Activated CD4-positive, alpha-beta memory T cell treated with anti-CD3 and anti-CD28 coated beads, Interleukin-2, amount 10 ng/mL, durations not matched to agents 7 days and 5 days (primary cell): ENCODE measurements around the gene CPEB3. TPM values are rescaled to one million over a fixed set of nuclear protein-coding genes. Genes with fewer than 3 reads are reported as not detected.

Experiments
- CTCF ChIA-PET: fragments of 350-600 bp; sonication (Branson Sonifier 250); formaldehyde crosslinking; loops from one replicate; lab custom pipeline; 2021; ENCODE audit warnings: antibody characterized with exemption, inconsistent platforms; lab: Charles Lee
- POLR2A ChIA-PET: fragments of 350-600 bp; sonication (Branson Sonifier 250); formaldehyde crosslinking; loops from one replicate; lab custom pipeline; 2021; ENCODE audit warnings: antibody characterized with exemption; lab: Charles Lee
- DNase-seq: peaks from one replicate; pipeline ENCODE4 v3.0.0-alpha.2; 2020
- H3K27ac Mint-ChIP-seq: one replicate; pipeline ENCODE4 v1.8.0; 2021; ENCODE audit warnings: mild to moderate bottlenecking, mixed read lengths
- H3K27me3 Mint-ChIP-seq: one replicate; pipeline ENCODE4 v1.8.0; 2021; ENCODE audit warnings: mixed read lengths
- H3K36me3 Mint-ChIP-seq: one replicate; pipeline ENCODE4 v1.8.0; 2021; ENCODE audit warnings: low read depth, mixed read lengths
- H3K4me1 Mint-ChIP-seq: one replicate; pipeline ENCODE4 v1.8.0; 2021; ENCODE audit warnings: mixed read lengths
- H3K4me3 Mint-ChIP-seq: one replicate; pipeline ENCODE4 v1.8.0; 2021; ENCODE audit warnings: mild to moderate bottlenecking, mixed read lengths
- H3K9me3 Mint-ChIP-seq: one replicate; pipeline ENCODE4 v1.8.0; 2021; ENCODE audit warnings: mixed read lengths
- total RNA-seq, 2 experiments: library from RNA; stranded (reverse); gene quantifications; one replicate each; pipeline ENCODE4 v1.2.3, GENCODE V29; 2021

CPEB3 gene
- total RNA-seq, 2 experiments from 2014 or later, result 2.8 to 3.0 TPM

GRCh38 chr10:92202536-92202935 is 88.3 kb downstream of the CPEB3 start:
- H3K27ac Mint-ChIP-seq, result no peak overlapping the region
- peaks cover 3% of the 10 kb centered on the region for H3K4me1 Mint-ChIP-seq
- no peak for DNase-seq
- CTCF ChIA-PET, result no interaction called here
- no peaks in the 10 kb centered on the region for H3K27me3 Mint-ChIP-seq
- H3K36me3 Mint-ChIP-seq, result peaks cover 2% of the 10 kb centered on the region
- POLR2A ChIA-PET, result no interaction called here
- H3K4me3 Mint-ChIP-seq, result no peak overlapping the region
- no peaks in the 10 kb centered on the region for H3K9me3 Mint-ChIP-seq

GRCh38 chr10:92200564-92200963 is 90.3 kb downstream of the CPEB3 start:
- Mint-ChIP-seq H3K27ac (no peak overlapping the region), H3K4me3 (no peak overlapping the region), H3K4me1 (peaks cover 3% of the 10 kb centered on the region), H3K9me3 (no peaks in the 10 kb centered on the region), H3K27me3 (no peaks in the 10 kb centered on the region), H3K36me3 (no peaks in the 10 kb centered on the region)
- no peak for DNase-seq
- POLR2A ChIA-PET, result no interaction called here
- CTCF ChIA-PET, result no interaction called here

- H3K9me3 Mint-ChIP-seq, result no peaks in the 10 kb centered on the region
- H3K4me3 Mint-ChIP-seq, result no peak overlapping the region
- H3K4me1 Mint-ChIP-seq, result no peaks in the 10 kb centered on the region
- no peak overlapping the region for H3K27ac Mint-ChIP-seq
- DNase-seq, result no peak
- no peaks in the 10 kb centered on the region for H3K36me3 Mint-ChIP-seq
- no peaks in the 10 kb centered on the region for H3K27me3 Mint-ChIP-seq
- POLR2A ChIA-PET, result no interaction called here
- CTCF ChIA-PET, result no interaction called here
Measured at GRCh38 chr10:92187101-92187500, 103.8 kb downstream of the CPEB3 start.

GRCh38 chr10:92184977-92185376 is 105.9 kb downstream of the CPEB3 start:
- Mint-ChIP-seq H3K27me3 (no peaks in the 10 kb centered on the region), H3K9me3 (no peaks in the 10 kb centered on the region), H3K36me3 (peaks cover 3% of the 10 kb centered on the region), H3K4me1 (peaks cover 3% of the 10 kb centered on the region), H3K4me3 (no peak overlapping the region), H3K27ac (no peak overlapping the region)
- ChIA-PET CTCF (no interaction called here), POLR2A (no interaction called here)
- DNase-seq, result no peak

GRCh38 chr10:92183199-92183598 is 107.7 kb downstream of the CPEB3 start:
- peaks cover 3% of the 10 kb centered on the region for H3K36me3 Mint-ChIP-seq
- H3K27ac Mint-ChIP-seq, result no peak overlapping the region
- H3K4me1 Mint-ChIP-seq, result peaks cover 3% of the 10 kb centered on the region
- H3K9me3 Mint-ChIP-seq, result no peaks in the 10 kb centered on the region
- ChIA-PET POLR2A (no interaction called here), CTCF (interaction anchor here (0.7 to 1.1 kb wide), 2 partner anchors 74 to 108 kb away, joined by 3 read pairs; partner anchors contain the start of genes CPEB3 and MARCHF5)
- no peaks in the 10 kb centered on the region for H3K27me3 Mint-ChIP-seq
- no peak overlapping the region for H3K4me3 Mint-ChIP-seq
- DNase-seq, result no peak

GRCh38 chr10:92181575-92181974 is 109.3 kb downstream of the CPEB3 start:
- no peak for DNase-seq
- H3K27me3 Mint-ChIP-seq, result no peaks in the 10 kb centered on the region
- POLR2A ChIA-PET, result no interaction called here
- H3K9me3 Mint-ChIP-seq, result no peaks in the 10 kb centered on the region
- peaks cover 3% of the 10 kb centered on the region for H3K4me1 Mint-ChIP-seq
- peaks cover 3% of the 10 kb centered on the region for H3K36me3 Mint-ChIP-seq
- CTCF ChIA-PET, result interaction anchor here (0.5 to 1.3 kb wide), 5 partner anchors 30 to 239 kb away, joined by 3 to 4 read pairs (median 3); no protein-coding TSS in a partner anchor
- H3K27ac Mint-ChIP-seq, result no peak overlapping the region
- no peak overlapping the region for H3K4me3 Mint-ChIP-seq

GRCh38 chr10:92180399-92180798 is 110.5 kb downstream of the CPEB3 start:
- no peak for DNase-seq
- no peaks in the 10 kb centered on the region for H3K27me3 Mint-ChIP-seq
- H3K4me3 Mint-ChIP-seq, result no peak overlapping the region
- ChIA-PET POLR2A (no interaction called here), CTCF (interaction anchor here (1.2 kb wide), 1 partner anchor 106 kb away, joined by 3 read pairs; no protein-coding TSS in a partner anchor)
- no peak overlapping the region for H3K27ac Mint-ChIP-seq
- H3K4me1 Mint-ChIP-seq, result peaks cover 3% of the 10 kb centered on the region
- H3K9me3 Mint-ChIP-seq, result no peaks in the 10 kb centered on the region
- H3K36me3 Mint-ChIP-seq, result peaks cover 3% of the 10 kb centered on the region

- no peaks in the 10 kb centered on the region for H3K27me3 Mint-ChIP-seq
- H3K36me3 Mint-ChIP-seq, result peaks cover 3% of the 10 kb centered on the region
- ChIA-PET CTCF (interaction anchor here (0.6 kb wide), 1 partner anchor 61 kb away, joined by 3 read pairs; no protein-coding TSS in a partner anchor), POLR2A (no interaction called here)
- H3K27ac Mint-ChIP-seq, result no peak overlapping the region
- H3K4me1 Mint-ChIP-seq, result peaks cover 3% of the 10 kb centered on the region
- H3K9me3 Mint-ChIP-seq, result no peaks in the 10 kb centered on the region
- no peak overlapping the region for H3K4me3 Mint-ChIP-seq
- DNase-seq, result no peak
Measured at GRCh38 chr10:92177546-92177945, 113.3 kb downstream of the CPEB3 start.

- no peaks in the 10 kb centered on the region for H3K9me3 Mint-ChIP-seq
- no peak for DNase-seq
- H3K4me1 Mint-ChIP-seq, result no peaks in the 10 kb centered on the region
- H3K27me3 Mint-ChIP-seq, result no peaks in the 10 kb centered on the region
- POLR2A ChIA-PET, result no interaction called here
- no peak overlapping the region for H3K27ac Mint-ChIP-seq
- no peak overlapping the region for H3K4me3 Mint-ChIP-seq
- CTCF ChIA-PET, result no interaction called here
- H3K36me3 Mint-ChIP-seq, result peaks cover under 1% of the 10 kb centered on the region
Measured at GRCh38 chr10:92175164-92175563, 115.7 kb downstream of the CPEB3 start.

GRCh38 chr10:92173996-92174395 is 116.9 kb downstream of the CPEB3 start:
- POLR2A ChIA-PET, result no interaction called here
- Mint-ChIP-seq H3K9me3 (peaks cover 7% of the 10 kb centered on the region), H3K4me3 (no peak overlapping the region), H3K4me1 (no peaks in the 10 kb centered on the region), H3K36me3 (peaks cover 7% of the 10 kb centered on the region), H3K27ac (no peak overlapping the region), H3K27me3 (no peaks in the 10 kb centered on the region)
- CTCF ChIA-PET, result no interaction called here
- DNase-seq, result no peak

- DNase-seq, result no peak
- H3K36me3 Mint-ChIP-seq, result peaks cover 11% of the 10 kb centered on the region
- POLR2A ChIA-PET, result no interaction called here
- H3K4me1 Mint-ChIP-seq, result no peaks in the 10 kb centered on the region
- no peak overlapping the region for H3K4me3 Mint-ChIP-seq
- no peak overlapping the region for H3K27ac Mint-ChIP-seq
- CTCF ChIA-PET, result no interaction called here
- H3K9me3 Mint-ChIP-seq, result peaks cover 8% of the 10 kb centered on the region
- no peaks in the 10 kb centered on the region for H3K27me3 Mint-ChIP-seq
Measured at GRCh38 chr10:92164036-92164696, 126.7 kb downstream of the CPEB3 start.

- Mint-ChIP-seq H3K4me3 (no peak overlapping the region), H3K27me3 (no peaks in the 10 kb centered on the region), H3K9me3 (peaks cover 5% of the 10 kb centered on the region), H3K36me3 (peaks cover 11% of the 10 kb centered on the region), H3K27ac (no peak overlapping the region), H3K4me1 (no peaks in the 10 kb centered on the region)
- POLR2A ChIA-PET, result no interaction called here
- no peak for DNase-seq
- CTCF ChIA-PET, result no interaction called here
Measured at GRCh38 chr10:92162541-92162940, 128.3 kb downstream of the CPEB3 start.

GRCh38 chr10:92156874-92157773 is 133.8 kb downstream of the CPEB3 start:
- no peak overlapping the region for H3K4me3 Mint-ChIP-seq
- ChIA-PET POLR2A (no interaction called here), CTCF (no interaction called here)
- H3K4me1 Mint-ChIP-seq, result no peaks in the 10 kb centered on the region
- H3K9me3 Mint-ChIP-seq, result no peaks in the 10 kb centered on the region
- no peaks in the 10 kb centered on the region for H3K36me3 Mint-ChIP-seq
- DNase-seq, result no peak
- no peak overlapping the region for H3K27ac Mint-ChIP-seq
- no peaks in the 10 kb centered on the region for H3K27me3 Mint-ChIP-seq
